ENCODE results near the gene TRIM16. TPM values are rescaled to one million over a fixed set of nuclear protein-coding genes. Genes with fewer than 3 reads are reported as not detected.
"Not testable (repeated sequence)": the region's sequence is repeated elsewhere in the genome, so short reads cannot be mapped to it uniquely, and the experiment has no call there.

The TRIM16 gene
- total RNA-seq (2014; rRNA removed; shearing (Covaris generic)), result 193 TPM in 2 replicates

GRCh38 chr17:15683824-15684478 is at the start of gene TRIM16:
Gene TRIM16 (minus strand): TSS chr17:15684311. CDS start chr17:15651609, 32,702 bp downstream.
- peak; percentile 34 for DNase-seq (ENCODE audit: low spot score)

GRCh38 chr17:15733174-15733789 is 49.2 kb upstream of the TRIM16 start:
- DNase-seq (ENCODE audit: low spot score), result not testable (repeated sequence)

- not testable (repeated sequence) for DNase-seq (ENCODE audit: low spot score)
Observed at GRCh38 chr17:15731900-15732299, 47.8 kb upstream of the TRIM16 start, which contains the start of gene TBC1D26. Gene TBC1D26 (plus strand): TSS chr17:15732283. CDS start chr17:15735349, 3,066 bp downstream.

GRCh38 chr17:15730535-15730934 is 46.4 kb upstream of the TRIM16 start:
- not testable (repeated sequence) for DNase-seq (ENCODE audit: low spot score)

- not testable (repeated sequence) for DNase-seq (ENCODE audit: low spot score)
Observed at GRCh38 chr17:15716601-15717563, 32.8 kb upstream of the TRIM16 start.

- DNase-seq (ENCODE audit: low spot score), result not testable (repeated sequence)
Observed at GRCh38 chr17:15708879-15709278, 24.8 kb upstream of the TRIM16 start.

- DNase-seq (ENCODE audit: low spot score), result not testable (repeated sequence)
Observed at GRCh38 chr17:15704813-15705212, 20.7 kb upstream of the TRIM16 start.

GRCh38 chr17:15704239-15704638 is 20.1 kb upstream of the TRIM16 start:
- not testable (repeated sequence) for DNase-seq (ENCODE audit: low spot score)

GRCh38 chr17:15699937-15700336 is 15.8 kb upstream of the TRIM16 start:
- DNase-seq (ENCODE audit: low spot score), result not testable (repeated sequence)

GRCh38 chr17:15699413-15699924 is 15.4 kb upstream of the TRIM16 start, which contains the start of gene ZNF286A:
Gene ZNF286A (plus strand): TSS chr17:15699752. CDS start chr17:15700330, 578 bp downstream.
- peak; percentile 99 for DNase-seq (ENCODE audit: low spot score)

GRCh38 chr17:15698967-15699366 is 14.9 kb upstream of the TRIM16 start:
- not testable (repeated sequence) for DNase-seq (ENCODE audit: low spot score)

- not testable (repeated sequence) for DNase-seq (ENCODE audit: low spot score)
Observed at GRCh38 chr17:15687494-15687893, 3.4 kb upstream of the TRIM16 start.

GRCh38 chr17:15683135-15683534 is 976 bp downstream of the TRIM16 start:
- DNase-seq (ENCODE audit: low spot score), result not testable (repeated sequence)

- not testable (repeated sequence) for DNase-seq (ENCODE audit: low spot score)
Observed at GRCh38 chr17:15675991-15676390, 8.1 kb downstream of the TRIM16 start.

- not testable (repeated sequence) for DNase-seq (ENCODE audit: low spot score)
Observed at GRCh38 chr17:15674640-15675039, 9.5 kb downstream of the TRIM16 start.

GRCh38 chr17:15669526-15669925 is 14.6 kb downstream of the TRIM16 start:
- not testable (repeated sequence) for DNase-seq (ENCODE audit: low spot score)

GRCh38 chr17:15663691-15664090 is 20.4 kb downstream of the TRIM16 start:
- DNase-seq (ENCODE audit: low spot score), result no peak

GRCh38 chr17:15663176-15663575 is 20.9 kb downstream of the TRIM16 start:
- no peak for DNase-seq (ENCODE audit: low spot score)

- DNase-seq (ENCODE audit: low spot score), result no peak
Observed at GRCh38 chr17:15662681-15663080, 21.4 kb downstream of the TRIM16 start.

GRCh38 chr17:15660077-15660476 is 24.0 kb downstream of the TRIM16 start:
- DNase-seq (ENCODE audit: low spot score), result no peak

GRCh38 chr17:15659663-15660062 is 24.4 kb downstream of the TRIM16 start:
- DNase-seq (ENCODE audit: low spot score), result no peak

- no peak for DNase-seq (ENCODE audit: low spot score)
Observed at GRCh38 chr17:15659236-15659635, 24.9 kb downstream of the TRIM16 start.
